Endometrial microvascular endothelial cells (primary cell): ENCODE data around the gene TIMM44. TPM values are rescaled to one million over a fixed set of nuclear protein-coding genes. Genes with fewer than 3 reads are reported as not detected.

Experiments used
- in situ Hi-C: cut with HindIII; loops from 2 replicates; pipeline ENCODE4 v1.10.0; 2017; ENCODE audit warnings: low sequenced_read_pairs, low pct_unique_long_range_greater_than_20kb; ENCODE audit errors: inconsistent ontology term
- total RNA-seq: library from RNA; depleted of rRNA; stranded (reverse); fragments of >200 nt; gene quantifications from one replicate; pipeline ENCODE4 v1.2.3, GENCODE V29; 2015; ENCODE audit errors: inconsistent ontology term

The TIMM44 gene
- total RNA-seq, 1 donor from 2014 or later: 75.6 TPM

GRCh38 chr19:7978179-7978825 is 34.8 kb upstream of the TIMM44 start:
- in situ Hi-C loops: no loop called here

- in situ Hi-C loops: no loop called here
Observed at GRCh38 chr19:7977723-7978040, 34.2 kb upstream of the TIMM44 start.

- in situ Hi-C loops: no loop called here
Observed at GRCh38 chr19:7977021-7977722, 33.7 kb upstream of the TIMM44 start.

- in situ Hi-C loops: no loop called here
Observed at GRCh38 chr19:7976461-7976860, 33.0 kb upstream of the TIMM44 start.

- in situ Hi-C loops: no loop called here
Observed at GRCh38 chr19:7975037-7975436, 31.6 kb upstream of the TIMM44 start.

GRCh38 chr19:7973883-7974282 is 30.4 kb upstream of the TIMM44 start:
- in situ Hi-C loops: no loop called here

GRCh38 chr19:7971553-7972520 is 28.4 kb upstream of the TIMM44 start:
- in situ Hi-C loops: no loop called here

- in situ Hi-C loops: no loop called here
Observed at GRCh38 chr19:7970716-7971448, 27.4 kb upstream of the TIMM44 start.

GRCh38 chr19:7969555-7969939 is 26.1 kb upstream of the TIMM44 start:
- in situ Hi-C loops: no loop called here

GRCh38 chr19:7968796-7969554 is 25.5 kb upstream of the TIMM44 start:
- in situ Hi-C loops: no loop called here

- in situ Hi-C loops: no loop called here
Observed at GRCh38 chr19:7968008-7968795, 24.7 kb upstream of the TIMM44 start.

- in situ Hi-C loops: no loop called here
Observed at GRCh38 chr19:7965921-7966665, 22.6 kb upstream of the TIMM44 start.

- in situ Hi-C loops: no loop called here
Observed at GRCh38 chr19:7965259-7965841, 21.9 kb upstream of the TIMM44 start.

- in situ Hi-C loops: no loop called here
Observed at GRCh38 chr19:7963566-7963965, 20.1 kb upstream of the TIMM44 start.

- in situ Hi-C loops: no loop called here
Observed at GRCh38 chr19:7962644-7963268, 19.3 kb upstream of the TIMM44 start.

GRCh38 chr19:7961920-7962626 is 18.6 kb upstream of the TIMM44 start:
- in situ Hi-C loops: no loop called here
